Esophagus (tissue), 2 donors: Measurements from ENCODE around the gene TNPO3. TPM values are rescaled to one million over a fixed set of nuclear protein-coding genes. Genes with fewer than 3 reads are reported as not detected.
"Not testable (repeated sequence)": the region's sequence is repeated elsewhere in the genome, so short reads cannot be mapped to it uniquely, and the experiment has no call there.

Source experiments
- H3K27ac ChIP-seq, 2 donors: one replicate each; pipeline ENCODE4 v1.5.1; 2013; ENCODE audit warnings: low read depth in 2 of 2, mild to moderate bottlenecking in 2 of 2, inconsistent platforms in 1 of 2, low read length in 1 of 2, moderate library complexity in 1 of 2
- H3K27me3 ChIP-seq, 2 donors: one replicate each; pipeline ENCODE4 v1.6.1; 2013; ENCODE audit warnings: low read length in 2 of 2, control low read depth in 1 of 2, mild to moderate bottlenecking in 1 of 2; ENCODE audit not compliant: insufficient read depth in 2 of 2, control insufficient read depth in 1 of 2
- H3K36me3 ChIP-seq, 2 donors: one replicate each; pipeline ENCODE4 v1.6.1; 2013; ENCODE audit warnings: low read length in 1 of 2; ENCODE audit not compliant: control insufficient read depth in 2 of 2, insufficient read depth in 2 of 2
- H3K4me1 ChIP-seq, 2 donors: one replicate each; pipeline ENCODE4 v1.6.1; 2013; ENCODE audit warnings: low read length in 1 of 2; ENCODE audit not compliant: control insufficient read depth in 2 of 2, insufficient read depth in 2 of 2
- H3K4me3 ChIP-seq, 2 donors: one replicate each; pipeline ENCODE4 v1.5.1; 2013; ENCODE audit warnings: low read length in 2 of 2, mild to moderate bottlenecking in 2 of 2, low read depth in 1 of 2, moderate library complexity in 1 of 2
- H3K9me3 ChIP-seq, 2 donors: one replicate each; pipeline ENCODE4 v1.6.1; 2013; ENCODE audit warnings: mild to moderate bottlenecking in 2 of 2, low read depth in 1 of 2, low read length in 1 of 2, moderate library complexity in 1 of 2; ENCODE audit not compliant: control insufficient read depth in 2 of 2, insufficient read depth in 1 of 2
- WGBS, 2 donors: extraction: QIAGEN DNeasy Blood & Tissue Kit; methylation state at CpG; one replicate each; pipeline ENCODE4 v1.1.7; 2013; 5-methylcytosine and 5-hydroxymethylcytosine counted together
- polyA plus RNA-seq, 2 donors: library from polyadenylated mRNA; stranded (reverse); fragments of 200-250 nt; gene quantifications; one replicate each; pipeline ENCODE4 v1.2.3, GENCODE V29; 2013
- donor health status: healthy with polysubstance abuse.
- donor health status: Bipolar disorder and iron deficiency.

The TNPO3 gene
- polyA plus RNA-seq, 2 donors = 11.6 to 19.9 TPM

- Histone ChIP-seq H3K36me3 (no peaks in the 10 kb centered on the region), H3K9me3 (no peaks in the 10 kb centered on the region), H3K4me3 (no peak overlapping the region), H3K27ac (no peak overlapping the region), H3K4me1 (no peaks in the 10 kb centered on the region), H3K27me3 (no peaks in the 10 kb centered on the region)
- 100% methylated on average over 1 of the region's 1 CpG for WGBS, 2 donors
Measured at GRCh38 chr7:129073204-129073603, 18.3 kb upstream of the TNPO3 start.

GRCh38 chr7:129072479-129073011, 17.6 kb upstream of the TNPO3 start:
- H3K27me3 ChIP-seq = no peaks in the 10 kb centered on the region
- no peaks in the 10 kb centered on the region for H3K9me3 ChIP-seq
- H3K4me3 ChIP-seq = no peak overlapping the region
- H3K36me3 ChIP-seq = no peaks in the 10 kb centered on the region
- 72 to 73% methylated on average over 9 of the region's 9 CpGs for WGBS, 2 donors
- no peak overlapping the region for H3K27ac ChIP-seq
- no peaks in the 10 kb centered on the region for H3K4me1 ChIP-seq

GRCh38 chr7:129069021-129069420, 14.1 kb upstream of the TNPO3 start:
- Histone ChIP-seq H3K27ac (no peak overlapping the region), H3K27me3 (no peaks in the 10 kb centered on the region), H3K9me3 (no peaks in the 10 kb centered on the region), H3K4me1 (no peaks in the 10 kb centered on the region), H3K4me3 (no peak overlapping the region), H3K36me3 (no peaks in the 10 kb centered on the region)
- WGBS, 2 donors = 68 to 73% methylated on average over 5 of the region's 5 CpGs

- Histone ChIP-seq H3K27ac (no peak overlapping the region), H3K4me3 (no peak overlapping the region), H3K9me3 (no peaks in the 10 kb centered on the region), H3K27me3 (no peaks in the 10 kb centered on the region), H3K4me1 (no peaks in the 10 kb centered on the region), H3K36me3 (no peaks in the 10 kb centered on the region)
- 90% methylated on average over 5 of the region's 5 CpGs for WGBS, 2 donors
Measured at GRCh38 chr7:129067943-129068548, 13.1 kb upstream of the TNPO3 start.

- WGBS, 2 donors = 51 to 63% methylated on average over 4 of the region's 4 CpGs
- H3K4me1 ChIP-seq, H3K27ac ChIP-seq: not testable (repeated sequence)
Measured at GRCh38 chr7:129067132-129067561, 12.2 kb upstream of the TNPO3 start.

GRCh38 chr7:129066290-129067131, 11.6 kb upstream of the TNPO3 start:
- WGBS, 2 donors = 83 to 85% methylated on average over 11 of the region's 11 CpGs
- H3K27me3 ChIP-seq = no peaks in the 10 kb centered on the region
- H3K36me3 ChIP-seq = no peaks in the 10 kb centered on the region
- H3K9me3 ChIP-seq = no peaks in the 10 kb centered on the region
- H3K4me3 ChIP-seq = no peak overlapping the region
- no peaks in the 10 kb centered on the region for H3K4me1 ChIP-seq
- no peak overlapping the region for H3K27ac ChIP-seq

More at GRCh38 chr7:129067132-129067561, 12.2 kb upstream of the TNPO3 start:
- H3K4me3 ChIP-seq, H3K27me3 ChIP-seq, H3K36me3 ChIP-seq, H3K9me3 ChIP-seq: not testable (repeated sequence)

- no peaks in the 10 kb centered on the region for H3K9me3 ChIP-seq
- H3K27me3 ChIP-seq = no peaks in the 10 kb centered on the region
- H3K36me3 ChIP-seq = no peaks in the 10 kb centered on the region
- H3K4me3 ChIP-seq = no peak overlapping the region
- peaks cover 0 to 2% of the 10 kb centered on the region in 2 donors for H3K4me1 ChIP-seq
- WGBS, 2 donors = 83% methylated on average over 22 of the region's 22 CpGs
- no peak overlapping the region for H3K27ac ChIP-seq
Measured at GRCh38 chr7:129055861-129056464, 1.1 kb upstream of the TNPO3 start.

- 6 to 9% methylated on average over 9 of the region's 9 CpGs for WGBS, 2 donors
Measured at GRCh38 chr7:129055294-129055816, 444 bp upstream of the TNPO3 start.

GRCh38 chr7:129053938-129054437, 923 bp downstream of the TNPO3 start:
- peak overlapping the region; percentile 96 to 100 for H3K27ac ChIP-seq
- peak overlapping the region; percentile 84 to 85 for H3K4me3 ChIP-seq
- no peaks in the 10 kb centered on the region for H3K9me3 ChIP-seq
- 0% methylated on average over 10 of the region's 10 CpGs for WGBS, 2 donors
- H3K36me3 ChIP-seq = peaks cover 0 to 2% of the 10 kb centered on the region in 2 donors
- no peaks in the 10 kb centered on the region for H3K27me3 ChIP-seq
- H3K4me1 ChIP-seq = peaks cover 0 to 2% of the 10 kb centered on the region in 2 donors

More at GRCh38 chr7:129055294-129055816, 444 bp upstream of the TNPO3 start:
- Histone ChIP-seq H3K27ac (peak overlapping the region; percentile 96 to 100), H3K9me3 (no peaks in the 10 kb centered on the region), H3K4me3 (peak overlapping the region; percentile 84 to 85), H3K4me1 (peaks cover 0 to 2% of the 10 kb centered on the region in 2 donors), H3K36me3 (no peaks in the 10 kb centered on the region), H3K27me3 (no peaks in the 10 kb centered on the region)
